Testis (tissue), 2 donors: ENCODE data around the gene WEE2.

ENCODE experiments used
- POLR2A ChIP-seq: fragments of 450-650 bp; IDR thresholded peaks from one replicate; pipeline ENCODE4 v1.6.1; 2017; ENCODE audit warnings: antibody characterized with exemption, mild to moderate bottlenecking, moderate library complexity
- TF ChIP-seq, protein P1 (sequence below), 3 experiments: fragments of 450-650 bp in 2 of 3; fragments of 200-600 bp in 1 of 3; sonication (generic) in 1 of 3; IDR thresholded peaks; one replicate each; pipeline ENCODE4 v1.5.1; 2016 to 2019; ENCODE audit warnings: antibody characterized with exemption in 3 of 3, mild to moderate bottlenecking in 2 of 3, moderate library complexity in 1 of 3

- no peak for TF ChIP-seq POLR2A
- TF ChIP-seq, protein P1, sequence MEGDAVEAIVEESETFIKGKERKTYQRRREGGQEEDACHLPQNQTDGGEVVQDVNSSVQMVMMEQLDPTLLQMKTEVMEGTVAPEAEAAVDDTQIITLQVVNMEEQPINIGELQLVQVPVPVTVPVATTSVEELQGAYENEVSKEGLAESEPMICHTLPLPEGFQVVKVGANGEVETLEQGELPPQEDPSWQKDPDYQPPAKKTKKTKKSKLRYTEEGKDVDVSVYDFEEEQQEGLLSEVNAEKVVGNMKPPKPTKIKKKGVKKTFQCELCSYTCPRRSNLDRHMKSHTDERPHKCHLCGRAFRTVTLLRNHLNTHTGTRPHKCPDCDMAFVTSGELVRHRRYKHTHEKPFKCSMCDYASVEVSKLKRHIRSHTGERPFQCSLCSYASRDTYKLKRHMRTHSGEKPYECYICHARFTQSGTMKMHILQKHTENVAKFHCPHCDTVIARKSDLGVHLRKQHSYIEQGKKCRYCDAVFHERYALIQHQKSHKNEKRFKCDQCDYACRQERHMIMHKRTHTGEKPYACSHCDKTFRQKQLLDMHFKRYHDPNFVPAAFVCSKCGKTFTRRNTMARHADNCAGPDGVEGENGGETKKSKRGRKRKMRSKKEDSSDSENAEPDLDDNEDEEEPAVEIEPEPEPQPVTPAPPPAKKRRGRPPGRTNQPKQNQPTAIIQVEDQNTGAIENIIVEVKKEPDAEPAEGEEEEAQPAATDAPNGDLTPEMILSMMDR (IDR thresholded peaks at IDR 0.05) = no peak
Measured at GRCh38 chr7:141695803-141696289, 12.3 kb upstream of the WEE2 start.
